GM13977 (cell line): ENCODE results near the gene SERINC1.
A peak's percentile ranks its signal among the peaks of the same experiment; 100 is the strongest.

Source experiments
- DNase-seq: peaks from one replicate; pipeline ENCODE4 v3.0.0; 2012; ENCODE audit warnings: low spot score
- in situ Hi-C: fragments of 300-500 bp; cut with MboI; formaldehyde crosslinking; loops from one replicate; pipeline ENCODE4 v1.12.0; 2022; ENCODE audit warnings: low sequenced_read_pairs, low pct_unique_long_range_greater_than_20kb, mixed read lengths, inconsistent platforms; ENCODE audit not compliant: unreplicated experiment
- TF ChIP-seq, protein P1 (sequence below): IDR thresholded peaks from 2 replicates; pipeline ENCODE4 v1.5.1; 2012; ENCODE audit warnings: mild to moderate bottlenecking, control low read depth; ENCODE audit not compliant: insufficient read depth; ENCODE audit errors: extremely low read depth, missing control alignments

The SERINC1 gene

GRCh38 chr6:122406187-122406586 lies 65.4 kb downstream of the SERINC1 start:
- TF ChIP-seq, protein P1, sequence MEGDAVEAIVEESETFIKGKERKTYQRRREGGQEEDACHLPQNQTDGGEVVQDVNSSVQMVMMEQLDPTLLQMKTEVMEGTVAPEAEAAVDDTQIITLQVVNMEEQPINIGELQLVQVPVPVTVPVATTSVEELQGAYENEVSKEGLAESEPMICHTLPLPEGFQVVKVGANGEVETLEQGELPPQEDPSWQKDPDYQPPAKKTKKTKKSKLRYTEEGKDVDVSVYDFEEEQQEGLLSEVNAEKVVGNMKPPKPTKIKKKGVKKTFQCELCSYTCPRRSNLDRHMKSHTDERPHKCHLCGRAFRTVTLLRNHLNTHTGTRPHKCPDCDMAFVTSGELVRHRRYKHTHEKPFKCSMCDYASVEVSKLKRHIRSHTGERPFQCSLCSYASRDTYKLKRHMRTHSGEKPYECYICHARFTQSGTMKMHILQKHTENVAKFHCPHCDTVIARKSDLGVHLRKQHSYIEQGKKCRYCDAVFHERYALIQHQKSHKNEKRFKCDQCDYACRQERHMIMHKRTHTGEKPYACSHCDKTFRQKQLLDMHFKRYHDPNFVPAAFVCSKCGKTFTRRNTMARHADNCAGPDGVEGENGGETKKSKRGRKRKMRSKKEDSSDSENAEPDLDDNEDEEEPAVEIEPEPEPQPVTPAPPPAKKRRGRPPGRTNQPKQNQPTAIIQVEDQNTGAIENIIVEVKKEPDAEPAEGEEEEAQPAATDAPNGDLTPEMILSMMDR: no peak
- DNase-seq: no peak
- in situ Hi-C loops: no loop called here

DNA sequence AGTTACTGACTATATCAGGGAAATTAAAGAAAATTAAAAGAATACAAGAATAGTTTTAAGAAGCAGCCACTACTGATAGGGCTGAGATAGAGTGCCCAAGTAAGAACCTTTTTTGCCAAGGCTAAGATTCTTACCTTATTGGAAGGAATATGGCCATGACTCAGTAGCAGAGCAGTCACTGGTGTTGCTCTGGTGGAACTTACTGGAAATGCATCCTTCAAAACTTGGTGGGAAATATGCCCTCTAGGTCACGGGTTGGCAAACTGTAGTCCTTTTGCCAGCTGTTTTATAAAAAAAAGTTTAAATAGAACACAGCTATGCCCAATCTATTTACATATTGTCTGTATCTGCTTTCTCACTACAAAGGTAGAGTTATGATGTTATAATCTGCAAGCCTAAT lies 66.2 kb downstream of the SERINC1 start:
- DNase-seq: no peak
- in situ Hi-C loops: no loop called here
- TF ChIP-seq, protein P1: no peak

- DNase-seq: no peak
- in situ Hi-C loops: no loop called here
- TF ChIP-seq, protein P1: no peak
These were observed 67.2 kb downstream of the SERINC1 start for GRCh38 chr6:122404444-122404843.

- in situ Hi-C loops: no loop called here
- TF ChIP-seq, protein P1: no peak
- no peak for DNase-seq
These were observed 70.5 kb downstream of the SERINC1 start for GRCh38 chr6:122401104-122401503.

- in situ Hi-C loops: no loop called here
- TF ChIP-seq, protein P1: no peak
- no peak for DNase-seq
These were observed 71.0 kb downstream of the SERINC1 start for GRCh38 chr6:122400462-122401089.

DNA sequence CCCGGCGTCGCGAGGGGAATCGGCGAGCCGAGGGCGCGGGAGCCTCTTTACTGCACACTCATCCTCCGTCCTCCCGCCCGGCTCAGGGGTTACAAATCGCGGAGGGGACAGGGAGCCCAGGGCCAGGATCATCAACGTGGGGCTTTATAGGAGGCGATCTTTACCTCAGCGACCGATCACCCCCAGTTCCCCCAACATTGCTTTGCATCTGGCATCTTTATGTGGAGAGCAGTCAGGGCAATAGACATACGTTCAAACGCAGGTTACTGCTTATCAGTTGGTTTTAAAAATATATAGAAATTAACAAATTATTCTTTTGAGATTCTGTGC lies 71.5 kb downstream of the SERINC1 start:
- DNase-seq: no peak
- in situ Hi-C loops: no loop called here
- TF ChIP-seq, protein P1: no peak

DNA sequence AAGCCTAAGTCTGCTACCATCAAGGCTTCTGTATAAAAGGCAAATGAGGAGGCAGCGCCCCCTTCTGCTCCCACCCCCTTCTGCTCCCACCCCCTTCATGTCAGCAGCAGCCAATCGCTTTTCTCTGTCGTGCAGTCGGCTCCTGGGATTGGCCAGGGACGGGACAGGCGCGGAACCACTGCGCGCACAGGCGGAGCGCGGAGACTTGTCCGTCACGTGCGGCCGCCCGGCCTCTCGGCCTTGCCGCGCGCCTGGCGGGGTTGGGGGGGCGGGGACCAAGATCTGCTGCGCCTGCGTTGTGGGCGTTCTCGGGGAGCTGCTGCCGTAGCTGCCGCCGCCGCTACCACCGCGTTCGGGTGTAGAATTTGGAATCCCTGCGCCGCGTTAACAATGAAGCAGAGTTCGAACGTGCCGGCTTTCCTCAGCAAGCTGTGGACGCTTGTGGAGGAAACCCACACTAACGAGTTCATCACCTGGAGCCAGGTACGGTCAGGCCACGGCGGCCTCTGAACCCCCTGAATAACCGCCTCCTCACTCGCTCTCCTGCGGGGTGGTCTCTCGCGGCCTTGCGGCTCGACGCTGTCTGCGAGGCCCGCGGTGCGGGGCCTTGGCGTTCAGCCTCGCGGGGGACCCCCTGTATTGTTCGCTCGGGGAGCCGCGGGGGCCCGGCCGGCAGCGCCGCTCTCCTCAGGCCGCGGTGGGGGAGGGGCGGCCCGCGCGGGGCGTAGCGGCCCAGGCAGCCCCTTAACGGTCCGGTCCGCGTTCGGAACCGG lies 72.1 kb downstream of the SERINC1 start, which contains the start of gene HSF2:
Gene HSF2 (plus strand): TSS at position 305 of the 773 bp plus-strand sequence. CDS start 86 bp downstream, at position 391.
- in situ Hi-C loops: no loop called here
- TF ChIP-seq, protein P1: no peak
- peak; percentile 93 for DNase-seq
